K562 (cell line): ENCODE measurements around the gene NRCAM. TPM values are rescaled to one million over a fixed set of nuclear protein-coding genes. Genes with fewer than 3 reads are reported as not detected.

Source experiments
- CEBPG ChIP-seq, 3 experiments: fragments of 200-800 bp in 1 of 3; sonication (Bioruptor generic) in 1 of 3; sonication (generic) in 1 of 3; formaldehyde crosslinking in 1 of 3; IDR thresholded peaks in 2 of 3; conservative IDR thresholded peaks in 1 of 3; 2 replicates each; pipeline versions ENCODE4 v1.6.1 to v1.8.0; 2016 to 2022; ENCODE audit warnings: missing compliant biosample characterization in 2 of 3, missing genetic modification characterization in 2 of 3, mild to moderate bottlenecking in 1 of 3, missing genetic modification reagents in 1 of 3
- E2F3 ChIP-seq: fragments of 250-450 bp; sonication (Bioruptor Pico); IDR thresholded peaks from 2 replicates; pipeline ENCODE4 v1.4.0; 2020; ENCODE audit warnings: mild to moderate bottlenecking
- ELF4 ChIP-seq: fragments of 450-650 bp; formaldehyde crosslinking; IDR thresholded peaks from 2 replicates; pipeline ENCODE4 v1.4.0; 2022; ENCODE audit warnings: missing genetic modification characterization
- LEF1 ChIP-seq: fragments of 450-650 bp; IDR thresholded peaks from 2 replicates; pipeline ENCODE4 v1.6.1; 2016; ENCODE audit warnings: mild to moderate bottlenecking
- NR2C1 ChIP-seq, 2 experiments: fragments of 450-650 bp; IDR thresholded peaks; 2 replicates each; pipeline ENCODE4 v1.6.1; 2017; ENCODE audit warnings: mild to moderate bottlenecking in 2 of 2, antibody characterized with exemption in 1 of 2, inconsistent platforms in 1 of 2, missing compliant biosample characterization in 1 of 2, missing genetic modification characterization in 1 of 2
- NR4A1 ChIP-seq, 2 experiments: fragments of 250-450 bp in 1 of 2; fragments of 450-650 bp in 1 of 2; sonication (Bioruptor Pico) in 1 of 2; IDR thresholded peaks; 2 replicates each; pipeline versions ENCODE4 v1.4.0 to v1.6.1; 2016 to 2020; ENCODE audit warnings: mild to moderate bottlenecking in 2 of 2, missing compliant biosample characterization in 1 of 2, missing genetic modification characterization in 1 of 2, moderate library complexity in 1 of 2
- PTRF ChIP-seq: fragments of 450-650 bp; IDR thresholded peaks from 2 replicates; pipeline ENCODE4 v1.6.1; 2016; ENCODE audit warnings: mild to moderate bottlenecking, missing genetic modification characterization, missing compliant biosample characterization
- SNIP1 ChIP-seq: fragments of 450-650 bp; IDR thresholded peaks from 2 replicates; pipeline ENCODE4 v1.7.1; 2017; ENCODE audit warnings: low read depth, mild to moderate bottlenecking
- ZC3H8 ChIP-seq: fragments of 450-650 bp; IDR thresholded peaks from 2 replicates; pipeline ENCODE4 v1.6.1; 2017
- ZNF3 ChIP-seq: fragments of 250-450 bp; sonication (Bioruptor Pico); IDR thresholded peaks from 2 replicates; pipeline ENCODE4 v1.5.0; 2021; ENCODE audit warnings: mild to moderate bottlenecking, moderate library complexity
- ZNF311 ChIP-seq: fragments of 250-450 bp; sonication (Bioruptor Pico); IDR thresholded peaks from 2 replicates; pipeline ENCODE4 v1.4.0; 2020; ENCODE audit warnings: mild to moderate bottlenecking, moderate library complexity
- ZNF354B ChIP-seq: fragments of 250-450 bp; sonication (Bioruptor Pico); IDR thresholded peaks from 2 replicates; pipeline ENCODE4 v1.4.0; 2020
- ZNF408 ChIP-seq: fragments of 250-450 bp; sonication (Bioruptor Pico); IDR thresholded peaks from 2 replicates; pipeline ENCODE4 v1.4.0; 2020; ENCODE audit warnings: low read depth, mild to moderate bottlenecking, moderate library complexity
- ZNF431 ChIP-seq: sonication (generic); formaldehyde crosslinking; IDR thresholded peaks from 2 replicates; pipeline ENCODE4 v1.8.0; 2022; ENCODE audit warnings: mild to moderate bottlenecking, missing genetic modification reagents
- polyA plus RNA-seq, 8 experiments: library from polyadenylated mRNA; depleted of rRNA in 4 of 8; stranded (reverse) in 5 of 8; unstranded in 3 of 8; fragments of >200 nt; fragmentation: Nextera tagmentation in 2 of 8; fragmentation: Illumina TruSeq in 1 of 8; extraction: Ambion mirVana in 2 of 8; extraction: Trizol in 1 of 8; gene quantifications; 2 replicates each; pipeline versions ENCODE4 v1.2.1 to v1.2.3, GENCODE V29; 2011 to 2014; ENCODE audit warnings: inconsistent platforms in 1 of 8, missing spikeins in 1 of 8
- total RNA-seq, 7 experiments: library from RNA; depleted of rRNA in 6 of 7; stranded (reverse); fragments of >200 nt in 6 of 7; fragmentation: Illumina TruSeq in 2 of 7; extraction: Trizol in 2 of 7; gene quantifications; 2 replicates each; pipeline versions ENCODE4 v1.2.1 to v1.2.3, GENCODE V29; 2011 to 2021; ENCODE audit warnings: low replicate concordance in 1 of 7
- TF ChIP-seq, protein P1 (sequence below): sonication (generic); formaldehyde crosslinking; IDR thresholded peaks from 2 replicates; pipeline ENCODE4 v1.8.0; 2023; ENCODE audit warnings: mild to moderate bottlenecking, missing genetic modification reagents
- TF ChIP-seq, protein P2 (sequence below): fragments of 450-650 bp; IDR thresholded peaks from 2 replicates; pipeline ENCODE4 v1.6.1; 2016; ENCODE audit warnings: antibody characterized with exemption
- TF ChIP-seq, protein P3 (sequence below): sonication (generic); formaldehyde crosslinking; IDR thresholded peaks from 2 replicates; pipeline ENCODE4 v1.8.0; 2022; ENCODE audit warnings: mild to moderate bottlenecking, missing genetic modification reagents
- TF ChIP-seq, protein P4 (sequence below), 2 experiments: fragments of 450-650 bp; IDR thresholded peaks; 2 replicates each; pipeline ENCODE4 v1.6.1; 2018; ENCODE audit warnings: mild to moderate bottlenecking in 2 of 2, low read depth in 1 of 2; ENCODE audit not compliant: partially characterized antibody in 2 of 2
- TF ChIP-seq, protein P5 (sequence below): fragments of 450-650 bp; formaldehyde crosslinking; IDR thresholded peaks from 2 replicates; pipeline ENCODE4 v1.4.0; 2022; ENCODE audit warnings: missing genetic modification characterization

The NRCAM gene
- total and polyA plus RNA-seq, 9 of the 15 experiments (the other 6 are each of a cell fraction or from before 2014, with no cell fraction given) = 0.03 to 0.54 (median 0.12) TPM; not detected in 1

DNA sequence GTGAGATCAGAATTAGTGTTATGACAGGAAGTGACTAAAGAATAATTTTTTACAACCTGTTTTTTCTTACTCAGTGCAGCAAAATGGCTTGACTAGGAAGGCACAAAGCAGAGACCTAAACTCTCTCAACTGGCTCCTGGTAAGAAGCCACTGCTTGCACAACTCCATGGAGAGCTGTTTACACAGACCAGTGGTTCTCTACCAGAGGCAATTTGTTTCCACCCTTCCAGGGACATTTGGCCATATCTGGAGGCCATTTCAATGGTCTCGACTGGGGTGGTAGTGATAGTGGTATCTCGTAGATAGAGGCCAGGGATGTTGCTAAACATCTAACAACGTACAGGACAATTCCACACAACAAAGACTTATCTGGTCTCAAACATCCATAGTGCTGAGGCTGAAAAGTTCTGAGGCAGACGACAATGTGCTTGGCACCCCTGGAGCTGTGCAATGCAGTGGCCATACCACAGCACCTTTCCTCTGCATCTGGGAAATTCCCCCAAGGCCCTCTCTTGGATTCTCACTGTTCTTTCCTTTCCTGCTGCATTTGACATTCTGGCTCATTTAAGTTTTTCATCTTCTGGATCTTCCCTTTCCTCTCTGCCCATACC is 220.7 kb downstream of the NRCAM start (continued):
- TF ChIP-seq, protein P1, sequence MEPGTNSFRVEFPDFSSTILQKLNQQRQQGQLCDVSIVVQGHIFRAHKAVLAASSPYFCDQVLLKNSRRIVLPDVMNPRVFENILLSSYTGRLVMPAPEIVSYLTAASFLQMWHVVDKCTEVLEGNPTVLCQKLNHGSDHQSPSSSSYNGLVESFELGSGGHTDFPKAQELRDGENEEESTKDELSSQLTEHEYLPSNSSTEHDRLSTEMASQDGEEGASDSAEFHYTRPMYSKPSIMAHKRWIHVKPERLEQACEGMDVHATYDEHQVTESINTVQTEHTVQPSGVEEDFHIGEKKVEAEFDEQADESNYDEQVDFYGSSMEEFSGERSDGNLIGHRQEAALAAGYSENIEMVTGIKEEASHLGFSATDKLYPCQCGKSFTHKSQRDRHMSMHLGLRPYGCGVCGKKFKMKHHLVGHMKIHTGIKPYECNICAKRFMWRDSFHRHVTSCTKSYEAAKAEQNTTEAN (CRISPR knock-in tag) = no peak
- peak; percentile 45; the same call in 1 of the 2 replicates for TF ChIP-seq ELF4 (CRISPR knock-in tag)
- no peak for TF ChIP-seq ZNF431 (CRISPR knock-in tag)
- TF ChIP-seq PTRF (tag) = no peak
- no peak for TF ChIP-seq ZC3H8
- TF ChIP-seq, protein P2, sequence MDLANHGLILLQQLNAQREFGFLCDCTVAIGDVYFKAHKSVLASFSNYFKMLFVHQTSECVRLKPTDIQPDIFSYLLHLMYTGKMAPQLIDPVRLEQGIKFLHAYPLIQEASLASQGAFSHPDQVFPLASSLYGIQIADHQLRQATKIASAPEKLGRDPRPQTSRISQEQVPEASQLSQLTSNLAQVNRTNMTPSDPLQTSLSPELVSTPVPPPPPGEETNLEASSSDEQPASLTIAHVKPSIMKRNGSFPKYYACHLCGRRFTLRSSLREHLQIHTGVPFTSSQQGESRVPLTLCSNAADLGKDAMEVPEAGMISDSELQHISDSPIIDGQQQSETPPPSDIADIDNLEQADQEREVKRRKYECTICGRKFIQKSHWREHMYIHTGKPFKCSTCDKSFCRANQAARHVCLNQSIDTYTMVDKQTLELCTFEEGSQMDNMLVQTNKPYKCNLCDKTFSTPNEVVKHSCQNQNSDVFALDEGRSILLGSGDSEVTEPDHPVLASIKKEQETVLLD = 0 out of 2 replicates have a peak, but pooled peaks have one; percentile 20
- TF ChIP-seq ZNF311 (CRISPR knock-in tag) = peak; percentile 82; the same call in 1 of the 2 replicates
- TF ChIP-seq, protein P3, sequence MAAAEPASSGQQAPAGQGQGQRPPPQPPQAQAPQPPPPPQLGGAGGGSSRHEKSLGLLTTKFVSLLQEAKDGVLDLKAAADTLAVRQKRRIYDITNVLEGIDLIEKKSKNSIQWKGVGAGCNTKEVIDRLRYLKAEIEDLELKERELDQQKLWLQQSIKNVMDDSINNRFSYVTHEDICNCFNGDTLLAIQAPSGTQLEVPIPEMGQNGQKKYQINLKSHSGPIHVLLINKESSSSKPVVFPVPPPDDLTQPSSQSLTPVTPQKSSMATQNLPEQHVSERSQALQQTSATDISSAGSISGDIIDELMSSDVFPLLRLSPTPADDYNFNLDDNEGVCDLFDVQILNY (CRISPR knock-in tag) = no peak
- TF ChIP-seq NR4A1 (CRISPR knock-in tag; IDR thresholded peaks at IDR 0.05) = no peak
- TF ChIP-seq NR4A1 (tag; IDR thresholded peaks at IDR 0.05) = peak; percentile 65; the same call in 1 of the 2 replicates
- no peak for TF ChIP-seq E2F3 (CRISPR knock-in tag)
- no peak for TF ChIP-seq CEBPG (CRISPR knock-in tag; IDR thresholded peaks at IDR 0.05)
- TF ChIP-seq CEBPG (tag; conservative IDR thresholded peaks at IDR 0.05 in 1 of 2, IDR thresholded peaks at IDR 0.05 in 1 of 2) = peak; percentile 46 to 71
- TF ChIP-seq ZNF354B (CRISPR knock-in tag) = peak; percentile 29; the same call in 1 of the 2 replicates
- TF ChIP-seq NR2C1 (IDR thresholded peaks at IDR 0.05) = no peak
- TF ChIP-seq NR2C1 (tag; IDR thresholded peaks at IDR 0.05) = no peak
- TF ChIP-seq, protein P4, sequence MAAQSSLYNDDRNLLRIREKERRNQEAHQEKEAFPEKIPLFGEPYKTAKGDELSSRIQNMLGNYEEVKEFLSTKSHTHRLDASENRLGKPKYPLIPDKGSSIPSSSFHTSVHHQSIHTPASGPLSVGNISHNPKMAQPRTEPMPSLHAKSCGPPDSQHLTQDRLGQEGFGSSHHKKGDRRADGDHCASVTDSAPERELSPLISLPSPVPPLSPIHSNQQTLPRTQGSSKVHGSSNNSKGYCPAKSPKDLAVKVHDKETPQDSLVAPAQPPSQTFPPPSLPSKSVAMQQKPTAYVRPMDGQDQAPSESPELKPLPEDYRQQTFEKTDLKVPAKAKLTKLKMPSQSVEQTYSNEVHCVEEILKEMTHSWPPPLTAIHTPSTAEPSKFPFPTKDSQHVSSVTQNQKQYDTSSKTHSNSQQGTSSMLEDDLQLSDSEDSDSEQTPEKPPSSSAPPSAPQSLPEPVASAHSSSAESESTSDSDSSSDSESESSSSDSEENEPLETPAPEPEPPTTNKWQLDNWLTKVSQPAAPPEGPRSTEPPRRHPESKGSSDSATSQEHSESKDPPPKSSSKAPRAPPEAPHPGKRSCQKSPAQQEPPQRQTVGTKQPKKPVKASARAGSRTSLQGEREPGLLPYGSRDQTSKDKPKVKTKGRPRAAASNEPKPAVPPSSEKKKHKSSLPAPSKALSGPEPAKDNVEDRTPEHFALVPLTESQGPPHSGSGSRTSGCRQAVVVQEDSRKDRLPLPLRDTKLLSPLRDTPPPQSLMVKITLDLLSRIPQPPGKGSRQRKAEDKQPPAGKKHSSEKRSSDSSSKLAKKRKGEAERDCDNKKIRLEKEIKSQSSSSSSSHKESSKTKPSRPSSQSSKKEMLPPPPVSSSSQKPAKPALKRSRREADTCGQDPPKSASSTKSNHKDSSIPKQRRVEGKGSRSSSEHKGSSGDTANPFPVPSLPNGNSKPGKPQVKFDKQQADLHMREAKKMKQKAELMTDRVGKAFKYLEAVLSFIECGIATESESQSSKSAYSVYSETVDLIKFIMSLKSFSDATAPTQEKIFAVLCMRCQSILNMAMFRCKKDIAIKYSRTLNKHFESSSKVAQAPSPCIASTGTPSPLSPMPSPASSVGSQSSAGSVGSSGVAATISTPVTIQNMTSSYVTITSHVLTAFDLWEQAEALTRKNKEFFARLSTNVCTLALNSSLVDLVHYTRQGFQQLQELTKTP (IDR thresholded peaks at IDR 0.05; ENCODE audit: low read depth in 1 of 2, partially characterized antibody in 2 of 2) = no peak
- no peak for TF ChIP-seq ZNF3 (CRISPR knock-in tag)
- no peak for TF ChIP-seq ZNF408 (CRISPR knock-in tag)
- no peak for TF ChIP-seq SNIP1
- TF ChIP-seq, protein P5, sequence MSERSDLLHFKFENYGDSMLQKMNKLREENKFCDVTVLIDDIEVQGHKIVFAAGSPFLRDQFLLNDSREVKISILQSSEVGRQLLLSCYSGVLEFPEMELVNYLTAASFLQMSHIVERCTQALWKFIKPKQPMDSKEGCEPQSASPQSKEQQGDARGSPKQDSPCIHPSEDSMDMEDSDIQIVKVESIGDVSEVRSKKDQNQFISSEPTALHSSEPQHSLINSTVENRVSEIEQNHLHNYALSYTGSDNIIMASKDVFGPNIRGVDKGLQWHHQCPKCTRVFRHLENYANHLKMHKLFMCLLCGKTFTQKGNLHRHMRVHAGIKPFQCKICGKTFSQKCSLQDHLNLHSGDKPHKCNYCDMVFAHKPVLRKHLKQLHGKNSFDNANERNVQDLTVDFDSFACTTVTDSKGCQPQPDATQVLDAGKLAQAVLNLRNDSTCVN = no peak
- peak; percentile 66; the same call in 1 of the 2 replicates for TF ChIP-seq LEF1
